VCaP (cell line): ENCODE data around the gene RARB.

Experiments
- H3K27ac ChIP-seq: fragments of 450-650 bp; 2 replicates; pipeline ENCODE4 v1.5.1; 2017
- CTCF ChIP-seq: fragments of 450-650 bp; conservative IDR thresholded peaks from 2 replicates; pipeline ENCODE4 v1.5.1; 2017; ENCODE audit warnings: mild to moderate bottlenecking, moderate library complexity

RARB gene

DNA sequence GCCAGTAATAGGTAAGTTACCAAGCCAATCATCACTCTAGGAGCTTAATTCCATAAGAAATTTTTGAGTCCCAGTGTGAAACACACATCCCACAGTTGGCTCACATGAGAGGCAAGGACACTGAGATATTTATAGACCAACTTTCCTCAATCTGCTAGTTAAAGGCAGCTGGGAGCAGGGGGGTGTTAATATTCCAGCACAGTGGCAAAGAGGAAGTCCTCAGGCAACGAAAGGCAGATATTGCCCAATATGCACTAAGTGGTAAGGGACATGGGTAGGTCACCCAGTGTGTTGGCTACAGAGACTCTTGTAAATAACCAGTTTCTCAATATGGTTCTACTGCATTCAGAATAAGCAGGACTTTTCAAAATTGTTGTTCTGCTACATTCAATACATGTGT lies 175.6 kb downstream of the RARB start:
- no peak for TF ChIP-seq CTCF
- no peak overlapping the region for H3K27ac ChIP-seq

DNA sequence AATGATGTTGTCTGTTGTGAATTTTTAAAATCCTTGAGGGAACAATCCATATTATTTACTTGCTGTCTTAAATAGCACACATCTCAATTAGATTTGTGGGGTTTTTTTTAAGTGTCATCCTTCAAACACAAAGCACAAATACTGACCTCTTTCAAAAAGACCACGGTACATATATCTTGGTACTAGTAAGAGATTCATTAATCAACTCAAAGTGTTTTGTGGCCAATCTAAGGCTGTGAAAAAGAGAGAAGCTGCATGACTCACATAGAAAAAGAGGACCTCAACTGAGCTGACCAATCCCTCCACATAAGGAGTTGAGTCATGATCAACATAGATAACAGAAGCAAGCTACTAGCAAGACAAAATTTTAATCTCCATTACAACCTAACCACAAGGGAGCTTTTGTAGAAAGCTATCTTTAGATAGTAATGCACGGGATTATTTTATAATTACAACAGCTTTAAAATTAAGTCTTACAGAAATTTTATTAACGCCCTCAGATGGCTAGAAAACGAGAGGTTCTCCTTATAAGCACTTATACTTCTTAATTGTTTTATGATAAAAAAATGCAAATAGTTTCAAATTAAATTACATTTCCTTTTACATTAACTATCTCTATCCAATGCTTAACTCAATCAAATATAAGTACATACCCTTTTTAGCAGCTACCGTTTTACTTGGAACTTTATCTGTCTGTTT lies 176.2 kb downstream of the RARB start:
- no peak overlapping the region for H3K27ac ChIP-seq
- TF ChIP-seq CTCF, result no peak

- no peak for TF ChIP-seq CTCF
- H3K27ac ChIP-seq, result no peak overlapping the region
Observed at GRCh38 chr3:25610167-25610566, 182.1 kb downstream of the RARB start.

DNA sequence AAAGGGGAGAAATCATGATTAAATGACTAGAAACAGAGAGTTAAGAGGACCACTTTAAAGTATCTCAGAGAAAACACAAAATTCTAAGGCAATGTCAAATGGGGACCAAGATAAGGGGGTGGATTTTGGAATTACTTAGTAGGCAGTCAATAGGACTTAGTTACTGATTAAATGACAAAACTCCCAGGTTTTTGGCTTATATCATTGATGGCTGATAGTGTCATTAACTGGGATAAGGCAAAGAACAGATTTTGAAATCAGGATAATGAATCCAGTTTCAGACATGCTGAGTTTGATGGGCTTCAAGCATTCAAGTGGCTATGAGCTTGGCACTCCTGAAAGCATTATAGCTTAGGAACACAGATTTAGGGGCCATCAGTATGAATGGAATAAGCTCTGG lies 182.7 kb downstream of the RARB start:
- no peak overlapping the region for H3K27ac ChIP-seq
- TF ChIP-seq CTCF, result no peak

GRCh38 chr3:25611193-25611592 lies 183.1 kb downstream of the RARB start:
- no peak overlapping the region for H3K27ac ChIP-seq
- TF ChIP-seq CTCF, result no peak

DNA sequence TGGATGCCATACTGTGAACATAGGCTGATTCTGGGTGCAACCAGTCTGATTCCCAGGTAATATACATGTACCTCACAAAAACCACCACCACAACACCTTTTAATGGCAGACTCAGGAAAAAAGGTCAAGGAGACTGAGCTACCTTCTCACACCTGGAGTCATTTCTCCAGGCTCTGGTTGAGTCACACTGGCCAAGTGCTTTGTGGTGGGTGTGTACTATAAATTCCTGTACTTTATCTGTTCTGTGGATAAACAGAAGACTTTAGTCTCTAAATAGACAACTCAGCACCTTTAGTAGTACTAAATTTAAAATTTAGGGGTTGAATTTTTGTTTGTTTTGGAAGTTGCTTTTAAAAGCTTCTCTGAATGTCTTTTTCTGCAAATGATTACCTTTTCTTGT lies 190.0 kb downstream of the RARB start:
- H3K27ac ChIP-seq, result no peak overlapping the region
- TF ChIP-seq CTCF, result no peak

DNA sequence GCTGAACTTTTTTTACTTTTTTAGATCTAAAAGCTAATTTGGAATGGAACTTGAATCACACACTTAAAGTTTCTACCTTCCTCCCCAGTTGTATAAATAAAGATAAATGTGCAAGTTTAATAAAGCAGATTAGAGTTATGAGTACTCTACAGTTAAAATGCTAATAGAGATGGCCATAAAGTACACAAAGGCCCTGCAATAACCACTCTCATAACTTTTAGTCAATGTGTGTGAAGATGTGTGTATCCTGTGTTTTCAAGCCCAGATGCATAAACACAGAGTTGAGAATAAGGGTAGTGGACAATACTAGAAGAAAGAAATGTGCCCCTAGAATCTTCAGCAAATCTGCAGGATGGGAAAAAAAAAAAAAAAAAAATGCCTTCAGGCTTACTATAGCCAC lies 191.3 kb downstream of the RARB start:
- H3K27ac ChIP-seq, result no peak overlapping the region

More for the DNA sequence above, 191.3 kb downstream of the RARB start:
- TF ChIP-seq CTCF, result no peak
